ENCODE data around the gene GALNT16.

GRCh38 chr14:69261761-69262331 lies 1.9 kb downstream of the GALNT16 start:
- TF ChIP-seq CTCF (IDR thresholded peaks at IDR 0.05) (no peak), POLR2AphosphoS5 (IDR thresholded peaks at IDR 0.05) (no peak), POLR2A (IDR thresholded peaks at IDR 0.05) (no peak), EP300 (IDR thresholded peaks at IDR 0.05; ENCODE audit: low read depth) (no peak)

All from transverse colon (tissue), 4 donors.